HCT116 (cell line): ENCODE measurements around the gene CENPK. TPM values are rescaled to one million over a fixed set of nuclear protein-coding genes. Genes with fewer than 3 reads are reported as not detected.

Experiments
- ATAC-seq: fragments of 200-7000 bp; cut with Tn5 transposase; 2 replicates; pipeline ENCODE4 v1.9.1; 2020; ENCODE audit warnings: mild to moderate bottlenecking, moderate library complexity
- BruUV-seq: library from RNA; stranded (reverse); fragments of 400-500 nt; replicated peaks from 2 replicates; lab custom pipeline; 2021; lab: Mats Ljungman, UMichigan
- CTCF ChIA-PET: fragments of 300-600 bp; sonication (Branson Sonifier 250); formaldehyde crosslinking; loops from one replicate; lab custom pipeline; 2021; ENCODE audit warnings: antibody characterized with exemption; lab: Charles Lee
- POLR2A ChIA-PET: fragments of 300-600, 350-600 bp; sonication (Branson Sonifier 250); formaldehyde crosslinking; loops from one replicate; lab custom pipeline; 2021; ENCODE audit warnings: antibody characterized with exemption; lab: Charles Lee
- RAD21 ChIA-PET, 2 experiments: fragments of 300-600 bp; sonication (Branson Sonifier 250); formaldehyde crosslinking; loops; one replicate each; lab custom pipeline; 2023; ENCODE audit warnings: low total read pairs in 2 of 2; ENCODE audit not compliant: uncharacterized antibody in 2 of 2, unreplicated experiment in 2 of 2, low non-redundant PET in 1 of 2; lab: Charles Lee
- DNase-seq: peaks from one replicate; pipeline ENCODE4 v3.0.0-alpha.2; 2010; ENCODE audit warnings: low read depth, low spot score
- H2AFZ ChIP-seq: fragments of 200-600 bp; shearing (Covaris generic), sonication (generic); 2 replicates; pipeline ENCODE4 v1.6.1; 2017; ENCODE audit warnings: low read depth, mixed run types, mixed read lengths, antibody characterized with exemption, low read length; ENCODE audit not compliant: poor library complexity, severe bottlenecking
- H3K27ac ChIP-seq: 2 replicates; pipeline ENCODE4 v1.5.1; 2012; ENCODE audit warnings: low read depth, low read length
- H3K27me3 ChIP-seq: fragments of 200-600 bp; sonication (generic); 2 replicates; pipeline ENCODE4 v1.6.1; 2016; ENCODE audit warnings: mixed run types, low read length, mixed read lengths; ENCODE audit not compliant: insufficient read depth
- H3K36me3 ChIP-seq, 2 experiments: fragments of 200-500 bp in 1 of 2; fragments of 200-600 bp in 1 of 2; sonication (Bioruptor generic) in 1 of 2; sonication (generic) in 1 of 2; 2 replicates each; pipeline versions ENCODE4 v1.5.1 to v1.6.1; 2014 to 2016; ENCODE audit warnings: low read length in 2 of 2, inconsistent platforms in 1 of 2, mixed read lengths in 1 of 2, mixed run types in 1 of 2; ENCODE audit not compliant: insufficient read depth in 2 of 2, control insufficient read depth in 1 of 2
- H3K4me1 ChIP-seq, 2 experiments: fragments of 200-600 bp in 1 of 2; sonication (generic) in 1 of 2; 2 replicates each; pipeline versions ENCODE4 v1.5.1 to v1.6.1; 2012 to 2017; ENCODE audit warnings: low read length in 2 of 2, inconsistent platforms in 1 of 2, mild to moderate bottlenecking in 1 of 2, mixed read lengths in 1 of 2, mixed run types in 1 of 2, moderate library complexity in 1 of 2; ENCODE audit not compliant: insufficient read depth in 2 of 2, control insufficient read depth in 1 of 2
- H3K4me2 ChIP-seq: fragments of 200-600 bp; sonication (generic); 2 replicates; pipeline ENCODE4 v1.6.1; 2017; ENCODE audit warnings: mixed run types, low read length, mixed read lengths
- H3K4me3 ChIP-seq, 2 experiments: fragments of 200-600 bp in 1 of 2; sonication (generic) in 1 of 2; replicated peaks in 1 of 2; 2 replicates each; pipeline ENCODE4 v1.5.1; 2011 to 2016; ENCODE audit warnings: low read length in 2 of 2, control low read depth in 1 of 2, low read depth in 1 of 2, mild to moderate bottlenecking in 1 of 2, mixed read lengths in 1 of 2, mixed run types in 1 of 2
- H3K79me2 ChIP-seq: fragments of 200-600 bp; sonication (generic); 2 replicates; pipeline ENCODE4 v1.6.1; 2017; ENCODE audit warnings: mild to moderate bottlenecking, mixed run types, low read length, moderate library complexity, mixed read lengths; ENCODE audit not compliant: insufficient read depth
- H3K9ac ChIP-seq: fragments of 200-600 bp; sonication (generic); 2 replicates; pipeline ENCODE4 v1.6.1; 2016; ENCODE audit warnings: low read length, mixed read lengths
- H3K9me2 ChIP-seq: fragments of 200-600 bp; sonication (generic), shearing (Covaris generic); 2 replicates; pipeline ENCODE4 v1.6.1; 2017; ENCODE audit warnings: mixed run types, mild to moderate bottlenecking, moderate library complexity; ENCODE audit not compliant: insufficient read depth
- H3K9me3 ChIP-seq, 2 experiments: fragments of 200-500 bp in 1 of 2; fragments of 200-600 bp in 1 of 2; sonication (Bioruptor generic) in 1 of 2; sonication (generic) in 1 of 2; 2 replicates each; pipeline ENCODE4 v1.6.1; 2014 to 2017; ENCODE audit warnings: low read length in 2 of 2, mixed read lengths in 2 of 2, inconsistent platforms in 1 of 2, low read depth in 1 of 2, mild to moderate bottlenecking in 1 of 2, mixed run types in 1 of 2, moderate library complexity in 1 of 2; ENCODE audit not compliant: control insufficient read depth in 1 of 2, insufficient read depth in 1 of 2
- H4K20me1 ChIP-seq: fragments of 200-600 bp; sonication (generic), shearing (Covaris generic); 2 replicates; pipeline ENCODE4 v1.6.1; 2017; ENCODE audit warnings: mixed run types, mild to moderate bottlenecking, moderate library complexity; ENCODE audit not compliant: insufficient read depth
- CBX3 ChIP-seq: IDR thresholded peaks from 2 replicates; pipeline ENCODE4 v1.6.1; 2012; ENCODE audit warnings: low read depth
- CEBPB ChIP-seq: IDR thresholded peaks from 2 replicates; pipeline ENCODE4 v1.6.1; 2012; ENCODE audit warnings: low read depth
- EGR1 ChIP-seq: IDR thresholded peaks from 2 replicates; pipeline ENCODE4 v1.6.1; 2012; ENCODE audit warnings: low read depth
- EZH2 ChIP-seq: fragments of 200-600 bp; sonication (generic); IDR thresholded peaks from 2 replicates; pipeline ENCODE4 v1.6.1; 2017; ENCODE audit warnings: antibody characterized with exemption, mixed run types
- FOSL1 ChIP-seq: IDR thresholded peaks from 2 replicates; pipeline ENCODE4 v1.6.1; 2012; ENCODE audit warnings: low read depth
- JUND ChIP-seq: IDR thresholded peaks from 2 replicates; pipeline ENCODE4 v1.6.1; 2012
- POLR2A ChIP-seq: IDR thresholded peaks from 2 replicates; pipeline ENCODE4 v1.7.0; 2011; ENCODE audit warnings: borderline replicate concordance; ENCODE audit not compliant: insufficient read depth, insufficient read length; ENCODE audit errors: extremely low read depth
- POLR2AphosphoS5 ChIP-seq: IDR thresholded peaks from 2 replicates; pipeline ENCODE4 v1.6.1; 2011; ENCODE audit warnings: mild to moderate bottlenecking, low read depth, low read length, moderate library complexity
- RAD21 ChIP-seq: IDR thresholded peaks from 2 replicates; pipeline ENCODE4 v1.6.1; 2012; ENCODE audit warnings: low read depth, mild to moderate bottlenecking
- SP1 ChIP-seq: IDR thresholded peaks from 2 replicates; pipeline ENCODE4 v1.6.1; 2012; ENCODE audit warnings: low read depth
- ZFX ChIP-seq: fragments of 450-650 bp; IDR thresholded peaks from 2 replicates; pipeline ENCODE4 v1.6.1; 2017
- intact Hi-C: fragments of 100-400 bp; cut with micrococcal nuclease; formaldehyde crosslinking; loops from 2 replicates; pipeline ENCODE4 v1.10.0; 2022
- total RNA-seq: library from RNA; stranded (reverse); gene quantifications from one replicate; pipeline ENCODE4 v1.2.1, GENCODE V29; 2021; ENCODE audit not compliant: unreplicated experiment
- TF ChIP-seq, protein P1 (sequence below): IDR thresholded peaks from 2 replicates; pipeline ENCODE4 v1.6.1; 2012
- TF ChIP-seq, protein P2 (sequence below): IDR thresholded peaks from 2 replicates; pipeline ENCODE4 v1.6.1; 2012; ENCODE audit warnings: low read depth
- TF ChIP-seq, protein P3 (sequence below): IDR thresholded peaks from 2 replicates; pipeline ENCODE4 v1.6.1; 2012
- TF ChIP-seq, protein P4 (sequence below), 3 experiments: fragments of 200-600 bp in 1 of 3; sonication (generic) in 1 of 3; IDR thresholded peaks in 2 of 3; conservative IDR thresholded peaks in 1 of 3; 2 replicates each; pipeline ENCODE4 v1.5.1; 2012 to 2017; ENCODE audit warnings: low read depth in 2 of 3, low read length in 2 of 3, antibody characterized with exemption in 1 of 3, borderline replicate concordance in 1 of 3, control low read depth in 1 of 3, mild to moderate bottlenecking in 1 of 3, mixed read lengths in 1 of 3, mixed run types in 1 of 3, moderate library complexity in 1 of 3; ENCODE audit not compliant: insufficient read depth in 1 of 3

Gene CENPK
- total RNA-seq, 1 experiment from 2014 or later: 21.4 TPM

DNA sequence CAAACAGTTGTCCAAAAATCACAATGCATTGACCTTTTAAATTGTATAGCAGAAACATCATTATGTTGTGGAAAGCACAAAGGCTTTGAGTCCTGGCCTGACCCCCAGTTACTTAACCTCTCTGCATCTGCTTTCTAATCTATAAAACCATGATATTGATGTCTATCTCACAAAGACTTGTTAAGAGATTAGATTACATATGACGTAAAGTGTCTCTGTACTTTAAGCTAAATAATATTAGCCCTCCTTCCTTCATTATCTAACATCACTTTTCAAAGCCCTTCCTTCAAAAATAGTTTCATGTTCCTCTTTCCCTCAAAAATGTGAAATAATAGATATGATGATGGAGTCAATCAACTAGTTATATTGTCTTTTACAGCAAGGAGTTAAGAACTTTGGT, 84.6 kb downstream of the CENPK start:
- H3K36me3 ChIP-seq: no peaks in the 10 kb centered on the region
- no peaks in the 10 kb centered on the region for H3K79me2 ChIP-seq
- BruUV-seq: no TSS peak
- DNase-seq: no peak
- no peak overlapping the region for H3K27ac ChIP-seq
- H2AFZ ChIP-seq: no peak overlapping the region
- ChIA-PET RAD21 (no interaction called here), POLR2A (no interaction called here), CTCF (no interaction called here)
- no peak for ATAC-seq
- H3K9me2 ChIP-seq: no peaks in the 10 kb centered on the region
- H3K9me3 ChIP-seq: no peaks in the 10 kb centered on the region
- intact Hi-C loops: no loop called here
- no peak for TF ChIP-seq SP1
- H3K4me3 ChIP-seq: no peak overlapping the region
- H3K4me2 ChIP-seq: no peak overlapping the region
- H4K20me1 ChIP-seq: no peaks in the 10 kb centered on the region
- H3K4me1 ChIP-seq: peaks cover 7 to 17% of the 10 kb centered on the region in 2 experiments; a peak in 3 of 4 replicates
- H3K9ac ChIP-seq: no peak overlapping the region
- no peaks in the 10 kb centered on the region for H3K27me3 ChIP-seq

DNA sequence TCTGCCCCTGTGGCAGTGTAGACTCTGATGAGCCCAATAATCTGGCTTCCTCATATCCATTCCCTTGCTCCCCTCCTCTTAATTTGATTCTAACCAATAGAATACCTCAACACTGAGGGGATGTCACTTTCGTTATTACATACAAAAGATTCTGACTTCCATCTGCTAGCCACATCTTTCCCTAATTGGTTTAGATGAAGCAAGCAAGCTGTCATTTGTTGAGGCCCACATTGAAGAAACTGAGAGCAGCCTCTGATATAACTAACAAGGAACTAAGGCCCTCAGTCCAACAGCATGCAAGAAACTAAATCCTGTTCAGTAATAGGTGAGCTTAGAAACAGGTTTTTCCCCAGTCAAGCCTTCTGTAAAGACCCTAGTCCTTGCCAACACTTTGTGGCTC, 87.1 kb downstream of the CENPK start:
- H4K20me1 ChIP-seq: no peaks in the 10 kb centered on the region
- H3K9ac ChIP-seq: no peak overlapping the region
- H3K9me2 ChIP-seq: no peaks in the 10 kb centered on the region
- ChIA-PET RAD21 (no interaction called here), POLR2A (no interaction called here), CTCF (no interaction called here)
- no peaks in the 10 kb centered on the region for H3K9me3 ChIP-seq
- H3K27ac ChIP-seq: no peak overlapping the region
- no peaks in the 10 kb centered on the region for H3K4me1 ChIP-seq
- no peak for ATAC-seq
- H3K79me2 ChIP-seq: no peaks in the 10 kb centered on the region
- H3K27me3 ChIP-seq: no peaks in the 10 kb centered on the region
- no TSS peak for BruUV-seq
- no peak for DNase-seq
- no peak overlapping the region for H2AFZ ChIP-seq
- no peaks in the 10 kb centered on the region for H3K36me3 ChIP-seq
- no peak overlapping the region for H3K4me3 ChIP-seq
- no peak overlapping the region for H3K4me2 ChIP-seq
- intact Hi-C loops: no loop called here
- TF ChIP-seq FOSL1: no peak
- TF ChIP-seq POLR2A: no peak
- TF ChIP-seq, protein P1, sequence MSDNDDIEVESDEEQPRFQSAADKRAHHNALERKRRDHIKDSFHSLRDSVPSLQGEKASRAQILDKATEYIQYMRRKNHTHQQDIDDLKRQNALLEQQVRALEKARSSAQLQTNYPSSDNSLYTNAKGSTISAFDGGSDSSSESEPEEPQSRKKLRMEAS: no peak
- no peak for TF ChIP-seq CEBPB
- TF ChIP-seq, protein P2, sequence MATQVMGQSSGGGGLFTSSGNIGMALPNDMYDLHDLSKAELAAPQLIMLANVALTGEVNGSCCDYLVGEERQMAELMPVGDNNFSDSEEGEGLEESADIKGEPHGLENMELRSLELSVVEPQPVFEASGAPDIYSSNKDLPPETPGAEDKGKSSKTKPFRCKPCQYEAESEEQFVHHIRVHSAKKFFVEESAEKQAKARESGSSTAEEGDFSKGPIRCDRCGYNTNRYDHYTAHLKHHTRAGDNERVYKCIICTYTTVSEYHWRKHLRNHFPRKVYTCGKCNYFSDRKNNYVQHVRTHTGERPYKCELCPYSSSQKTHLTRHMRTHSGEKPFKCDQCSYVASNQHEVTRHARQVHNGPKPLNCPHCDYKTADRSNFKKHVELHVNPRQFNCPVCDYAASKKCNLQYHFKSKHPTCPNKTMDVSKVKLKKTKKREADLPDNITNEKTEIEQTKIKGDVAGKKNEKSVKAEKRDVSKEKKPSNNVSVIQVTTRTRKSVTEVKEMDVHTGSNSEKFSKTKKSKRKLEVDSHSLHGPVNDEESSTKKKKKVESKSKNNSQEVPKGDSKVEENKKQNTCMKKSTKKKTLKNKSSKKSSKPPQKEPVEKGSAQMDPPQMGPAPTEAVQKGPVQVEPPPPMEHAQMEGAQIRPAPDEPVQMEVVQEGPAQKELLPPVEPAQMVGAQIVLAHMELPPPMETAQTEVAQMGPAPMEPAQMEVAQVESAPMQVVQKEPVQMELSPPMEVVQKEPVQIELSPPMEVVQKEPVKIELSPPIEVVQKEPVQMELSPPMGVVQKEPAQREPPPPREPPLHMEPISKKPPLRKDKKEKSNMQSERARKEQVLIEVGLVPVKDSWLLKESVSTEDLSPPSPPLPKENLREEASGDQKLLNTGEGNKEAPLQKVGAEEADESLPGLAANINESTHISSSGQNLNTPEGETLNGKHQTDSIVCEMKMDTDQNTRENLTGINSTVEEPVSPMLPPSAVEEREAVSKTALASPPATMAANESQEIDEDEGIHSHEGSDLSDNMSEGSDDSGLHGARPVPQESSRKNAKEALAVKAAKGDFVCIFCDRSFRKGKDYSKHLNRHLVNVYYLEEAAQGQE: no peak
- TF ChIP-seq RAD21: no peak
- no peak for TF ChIP-seq EGR1
- no peak for TF ChIP-seq CBX3
- TF ChIP-seq, protein P3, sequence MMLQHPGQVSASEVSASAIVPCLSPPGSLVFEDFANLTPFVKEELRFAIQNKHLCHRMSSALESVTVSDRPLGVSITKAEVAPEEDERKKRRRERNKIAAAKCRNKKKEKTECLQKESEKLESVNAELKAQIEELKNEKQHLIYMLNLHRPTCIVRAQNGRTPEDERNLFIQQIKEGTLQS: no peak
- TF ChIP-seq POLR2AphosphoS5: no peak
- no peak for TF ChIP-seq EZH2
- no peak for TF ChIP-seq JUND
- no peak for TF ChIP-seq ZFX
- TF ChIP-seq, protein P4, sequence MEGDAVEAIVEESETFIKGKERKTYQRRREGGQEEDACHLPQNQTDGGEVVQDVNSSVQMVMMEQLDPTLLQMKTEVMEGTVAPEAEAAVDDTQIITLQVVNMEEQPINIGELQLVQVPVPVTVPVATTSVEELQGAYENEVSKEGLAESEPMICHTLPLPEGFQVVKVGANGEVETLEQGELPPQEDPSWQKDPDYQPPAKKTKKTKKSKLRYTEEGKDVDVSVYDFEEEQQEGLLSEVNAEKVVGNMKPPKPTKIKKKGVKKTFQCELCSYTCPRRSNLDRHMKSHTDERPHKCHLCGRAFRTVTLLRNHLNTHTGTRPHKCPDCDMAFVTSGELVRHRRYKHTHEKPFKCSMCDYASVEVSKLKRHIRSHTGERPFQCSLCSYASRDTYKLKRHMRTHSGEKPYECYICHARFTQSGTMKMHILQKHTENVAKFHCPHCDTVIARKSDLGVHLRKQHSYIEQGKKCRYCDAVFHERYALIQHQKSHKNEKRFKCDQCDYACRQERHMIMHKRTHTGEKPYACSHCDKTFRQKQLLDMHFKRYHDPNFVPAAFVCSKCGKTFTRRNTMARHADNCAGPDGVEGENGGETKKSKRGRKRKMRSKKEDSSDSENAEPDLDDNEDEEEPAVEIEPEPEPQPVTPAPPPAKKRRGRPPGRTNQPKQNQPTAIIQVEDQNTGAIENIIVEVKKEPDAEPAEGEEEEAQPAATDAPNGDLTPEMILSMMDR (IDR thresholded peaks at IDR 0.05 in 2 of 3, conservative IDR thresholded peaks at IDR 0.05 in 1 of 3; ENCODE audit: borderline replicate concordance in 1 of 3, insufficient read depth in 1 of 3, low read depth in 2 of 3, low read length in 2 of 3): no peak
